Measurements from ENCODE around the gene XKR8.
"Not testable (repeated sequence)": the region's sequence is repeated elsewhere in the genome, so short reads cannot be mapped to it uniquely, and the experiment has no call there.

XKR8 gene

DNA sequence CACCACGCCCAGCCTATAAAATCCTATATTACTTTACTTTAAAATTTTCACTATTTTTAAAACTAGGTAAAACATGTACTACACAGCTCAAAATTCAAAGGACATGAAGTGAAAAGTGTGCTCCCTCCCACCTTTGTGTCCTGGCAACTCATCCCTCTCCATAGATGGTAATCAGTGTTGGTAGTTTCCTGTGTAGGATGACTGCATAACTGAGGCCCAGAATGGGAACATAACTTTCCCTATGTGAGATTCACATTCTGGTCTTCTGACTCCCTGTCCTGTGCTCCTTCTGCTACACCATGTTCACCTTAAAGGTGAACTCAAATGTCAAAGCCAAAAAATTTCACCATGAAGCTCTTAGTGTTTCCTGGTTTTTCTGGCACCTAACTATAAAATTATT, 39.3 kb downstream of the XKR8 start:
- Histone ChIP-seq H3K27ac (ENCODE audit: low read length) (no peak overlapping the region), H3K4me3 (ENCODE audit: low read length) (no peak overlapping the region), H3K9me3 (ENCODE audit: control insufficient read depth, low read depth, low read length) (no peaks in the 10 kb centered on the region), H3K27me3 (ENCODE audit: control insufficient read depth, insufficient read depth, low read length) (no peaks in the 10 kb centered on the region), H3K36me3 (ENCODE audit: control insufficient read depth, low read depth, low read length) (peaks cover 39% of the 10 kb centered on the region), H3K9ac (ENCODE audit: low read length) (no peak overlapping the region), H3K4me1 (ENCODE audit: control insufficient read depth, low read depth, low read length) (no peaks in the 10 kb centered on the region)

DNA sequence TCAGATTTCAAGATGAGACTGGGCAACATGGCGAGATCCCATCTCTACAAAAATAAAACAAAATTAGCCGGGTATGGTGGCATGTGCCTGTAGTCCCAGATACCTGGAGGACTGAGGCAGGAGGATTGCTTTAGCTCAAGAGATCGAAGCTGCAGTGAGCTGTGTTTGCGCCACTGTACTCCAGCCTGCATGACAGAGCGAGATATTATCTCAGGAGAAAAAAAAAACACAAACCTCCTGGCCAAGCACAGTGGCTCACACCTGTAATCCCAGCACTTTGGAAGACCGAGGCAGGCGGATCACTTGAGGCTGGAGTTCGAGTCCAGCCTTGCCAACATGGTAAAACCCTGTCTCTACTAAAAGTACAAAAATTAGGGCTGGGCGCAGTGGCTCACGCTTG, 42.8 kb downstream of the XKR8 start:
- H3K9ac ChIP-seq (ENCODE audit: low read length): no peak overlapping the region
- H3K36me3 ChIP-seq (ENCODE audit: control insufficient read depth, low read depth, low read length): peaks cover 22% of the 10 kb centered on the region
- H3K9me3 ChIP-seq (ENCODE audit: control insufficient read depth, low read depth, low read length): no peaks in the 10 kb centered on the region
- H3K27ac ChIP-seq (ENCODE audit: low read length): no peak overlapping the region
- H3K27me3 ChIP-seq (ENCODE audit: control insufficient read depth, insufficient read depth, low read length): no peaks in the 10 kb centered on the region
- H3K4me3 ChIP-seq (ENCODE audit: low read length): no peak overlapping the region
- H3K4me1 ChIP-seq (ENCODE audit: control insufficient read depth, low read depth, low read length): no peaks in the 10 kb centered on the region

DNA sequence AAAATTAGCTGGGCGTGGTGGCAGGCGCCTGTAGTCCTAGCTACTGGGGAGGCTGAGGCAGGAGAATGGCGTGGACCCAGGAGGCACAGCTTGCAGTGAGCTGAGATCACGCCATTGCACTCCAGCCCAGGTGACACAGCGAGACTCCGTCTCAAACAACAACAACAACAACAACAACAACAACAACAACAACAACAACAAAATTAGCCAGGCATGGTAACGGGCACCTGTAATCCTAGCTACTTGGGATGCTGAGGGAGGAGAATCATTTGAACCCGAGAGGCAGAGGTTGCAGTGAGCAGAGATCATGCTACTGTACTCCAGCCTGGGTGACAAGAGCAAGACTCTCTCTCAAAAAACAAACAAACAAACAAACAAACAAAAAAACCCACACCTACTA, 43.3 kb downstream of the XKR8 start:
- H3K9ac ChIP-seq (ENCODE audit: low read length); H3K27me3 ChIP-seq (ENCODE audit: control insufficient read depth, insufficient read depth, low read length); H3K4me1 ChIP-seq (ENCODE audit: control insufficient read depth, low read depth, low read length); H3K9me3 ChIP-seq (ENCODE audit: control insufficient read depth, low read depth, low read length); H3K4me3 ChIP-seq (ENCODE audit: low read length); H3K27ac ChIP-seq (ENCODE audit: low read length): not testable (repeated sequence)
- peaks cover 17% of the 10 kb centered on the region for H3K36me3 ChIP-seq (ENCODE audit: control insufficient read depth, low read depth, low read length)

DNA sequence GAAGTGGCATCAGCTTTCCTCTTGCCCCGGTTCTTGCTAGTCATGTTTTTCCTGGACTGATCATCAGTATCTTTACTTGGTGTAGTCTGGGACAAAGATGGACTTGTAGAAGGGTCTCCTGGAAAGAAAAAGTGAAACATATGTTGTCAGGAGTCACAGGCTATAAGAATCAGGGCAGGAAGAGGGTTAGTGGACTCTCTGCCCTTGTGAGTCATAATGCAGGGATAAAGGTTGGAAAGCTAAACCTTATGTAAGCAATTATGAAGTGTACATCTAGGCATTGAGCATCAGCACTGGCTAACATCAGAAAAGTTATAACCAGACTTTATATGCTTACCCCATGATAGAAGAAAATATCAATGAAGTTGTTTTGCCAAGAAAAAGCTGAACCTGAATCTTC, 51.2 kb downstream of the XKR8 start:
- Histone ChIP-seq H3K4me3 (ENCODE audit: low read length) (no peak overlapping the region), H3K9me3 (ENCODE audit: control insufficient read depth, low read depth, low read length) (no peaks in the 10 kb centered on the region), H3K36me3 (ENCODE audit: control insufficient read depth, low read depth, low read length) (peaks cover 30% of the 10 kb centered on the region), H3K9ac (ENCODE audit: low read length) (no peak overlapping the region), H3K27ac (ENCODE audit: low read length) (no peak overlapping the region), H3K27me3 (ENCODE audit: control insufficient read depth, insufficient read depth, low read length) (no peaks in the 10 kb centered on the region), H3K4me1 (ENCODE audit: control insufficient read depth, low read depth, low read length) (no peaks in the 10 kb centered on the region)

Measured in iPS-18a (cell line).